ENCODE data around the gene GPSM1. TPM values are rescaled to one million over a fixed set of nuclear protein-coding genes. Genes with fewer than 3 reads are reported as not detected.

GPSM1 gene
- total and polyA plus RNA-seq, 9 of the 15 experiments (the other 6 are each of a cell fraction or from before 2014, with no cell fraction given) = 0.04 to 14.2 (median 3.1) TPM

GRCh38 chr9:136367296-136368145, 40.2 kb downstream of the GPSM1 start (continued):
- no peak for TF ChIP-seq MGA (IDR thresholded peaks at IDR 0.05)
- no peak for TF ChIP-seq RBM22 (IDR thresholded peaks at IDR 0.05; ENCODE audit: low read depth, low read length, poor library complexity, severe bottlenecking)
- peak; percentile 68 for TF ChIP-seq RBFOX2 (IDR thresholded peaks at IDR 0.05; ENCODE audit: low read depth, low read length)
- peak; percentile 87 for TF ChIP-seq ZBTB33 (CRISPR knock-in tag; IDR thresholded peaks at IDR 0.05)

All from K562 (cell line).